ENCODE results near the gene IP6K3.

Gene IP6K3

DNA sequence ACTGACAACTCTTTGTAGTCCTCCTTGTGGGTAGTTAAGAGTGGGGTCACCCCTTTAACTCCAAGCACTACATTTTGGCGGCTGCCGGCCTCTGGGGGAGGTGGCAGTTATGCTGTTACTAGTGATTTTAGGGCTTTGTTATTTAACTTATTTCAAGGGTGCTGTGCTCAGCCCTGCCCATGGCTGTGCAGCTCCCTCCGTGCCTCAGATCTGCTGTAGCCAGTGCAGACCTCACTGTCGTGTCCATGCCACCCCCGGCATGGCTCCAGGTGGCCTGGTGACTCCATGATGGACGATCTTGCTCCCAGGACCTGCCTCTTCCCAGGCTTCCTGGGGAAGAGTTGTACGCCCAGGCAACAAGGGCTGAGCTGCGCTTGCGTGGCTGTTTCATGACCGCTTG, 50.6 kb downstream of the IP6K3 start:
- Histone ChIP-seq H3K27ac (replicated peaks; ENCODE audit: low read length) (no peak overlapping the region), H2BK5ac (ENCODE audit: low read length) (no peak overlapping the region), H2BK120ac (ENCODE audit: low read depth, low read length) (no peak overlapping the region), H3K9me3 (replicated peaks in 1 of 2; ENCODE audit: control insufficient read depth in 2 of 2, insufficient read depth in 1 of 2, low read depth in 1 of 2, low read length in 2 of 2) (no peaks in the 10 kb centered on the region), H2AK5ac (ENCODE audit: low read depth, low read length) (no peak overlapping the region), H3K9ac (ENCODE audit: low read depth, low read length, poor library complexity) (no peak overlapping the region), H3K4me3 (ENCODE audit: low read length in 2 of 2) (no peak overlapping the region), H3K79me1 (ENCODE audit: low read depth, low read length) (peaks cover 3% of the 10 kb centered on the region), H2BK15ac (ENCODE audit: low read length) (no peak overlapping the region), H4K91ac (ENCODE audit: low read depth, low read length, poor library complexity) (no peak overlapping the region), H2BK12ac (ENCODE audit: low read length) (no peak overlapping the region), H3K4ac (ENCODE audit: low read length) (no peak overlapping the region), H4K8ac (ENCODE audit: low read depth, low read length) (no peak overlapping the region), H3K23ac (ENCODE audit: low read depth, low read length, poor library complexity) (no peak overlapping the region), H3K14ac (ENCODE audit: low read length) (no peak overlapping the region), H2AFZ (ENCODE audit: low read length) (no peak overlapping the region), H3K36me3 (replicated peaks in 1 of 2; ENCODE audit: control insufficient read depth in 2 of 2, insufficient read depth in 2 of 2, low read length in 2 of 2) (peaks cover 33 to 68% of the 10 kb centered on the region in 2 donors), H3K27me3 (ENCODE audit: control insufficient read depth in 3 of 3, insufficient read depth in 3 of 3, low read depth in 1 of 3, low read length in 3 of 3) (no peaks in the 10 kb centered on the region), H3K18ac (ENCODE audit: low read length) (no peak overlapping the region), H3K4me2 (ENCODE audit: insufficient read depth, low read length, poor library complexity, severe bottlenecking) (no peak overlapping the region), H3K4me1 (ENCODE audit: control insufficient read depth in 2 of 2, insufficient read depth in 1 of 2, low read depth in 1 of 2, low read length in 2 of 2) (peaks cover 4 to 11% of the 10 kb centered on the region in 2 donors)
- DNase-seq (ENCODE audit: low spot score) = no peak
- WGBS, 2 donors (ENCODE audit: extremely low coverage in 2 of 2, insufficient read length in 2 of 2, insufficient replicate concordance in 1 of 2) = no CpG with 5 or more reads among the region's 10 CpGs

DNA sequence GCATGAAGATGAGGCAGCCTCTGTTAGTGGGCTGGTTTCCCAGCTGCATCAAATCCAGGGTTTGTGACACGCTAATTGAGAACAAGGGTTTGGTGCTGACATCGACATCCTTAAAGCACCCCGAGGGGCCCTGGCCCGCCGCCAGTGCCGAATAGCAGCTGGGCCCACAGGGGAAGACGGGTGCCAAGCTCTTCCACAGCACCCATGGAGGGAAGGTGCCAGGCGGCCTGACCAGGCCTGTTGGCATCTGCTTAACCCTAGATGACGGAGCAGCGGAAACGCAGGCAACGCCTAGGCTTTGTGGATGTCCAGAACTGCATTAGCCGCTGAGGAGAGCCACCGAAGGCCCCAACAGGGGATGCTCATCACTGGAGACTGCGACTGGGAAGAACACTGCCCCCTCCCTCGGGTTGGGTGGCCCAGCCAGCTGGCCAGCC, 51.2 kb downstream of the IP6K3 start:
- Histone ChIP-seq H3K18ac (ENCODE audit: low read length) (no peak overlapping the region), H3K79me1 (ENCODE audit: low read depth, low read length) (peaks cover 3% of the 10 kb centered on the region), H3K4ac (ENCODE audit: low read length) (no peak overlapping the region), H3K14ac (ENCODE audit: low read length) (no peak overlapping the region), H2AK5ac (ENCODE audit: low read depth, low read length) (no peak overlapping the region), H3K27me3 (ENCODE audit: control insufficient read depth in 3 of 3, insufficient read depth in 3 of 3, low read depth in 1 of 3, low read length in 3 of 3) (no peaks in the 10 kb centered on the region), H3K4me3 (ENCODE audit: low read length in 2 of 2) (no peak overlapping the region), H3K36me3 (replicated peaks in 1 of 2; ENCODE audit: control insufficient read depth in 2 of 2, insufficient read depth in 2 of 2, low read length in 2 of 2) (peaks cover 33 to 62% of the 10 kb centered on the region in 2 donors), H2BK120ac (ENCODE audit: low read depth, low read length) (no peak overlapping the region), H2BK12ac (ENCODE audit: low read length) (no peak overlapping the region), H3K9ac (ENCODE audit: low read depth, low read length, poor library complexity) (no peak overlapping the region), H3K23ac (ENCODE audit: low read depth, low read length, poor library complexity) (no peak overlapping the region), H3K4me1 (ENCODE audit: control insufficient read depth in 2 of 2, insufficient read depth in 1 of 2, low read depth in 1 of 2, low read length in 2 of 2) (peaks cover 4 to 11% of the 10 kb centered on the region in 2 donors), H2AFZ (ENCODE audit: low read length) (no peak overlapping the region), H2BK15ac (ENCODE audit: low read length) (no peak overlapping the region), H4K8ac (ENCODE audit: low read depth, low read length) (no peak overlapping the region), H3K9me3 (replicated peaks in 1 of 2; ENCODE audit: control insufficient read depth in 2 of 2, insufficient read depth in 1 of 2, low read depth in 1 of 2, low read length in 2 of 2) (no peaks in the 10 kb centered on the region), H2BK5ac (ENCODE audit: low read length) (no peak overlapping the region), H4K91ac (ENCODE audit: low read depth, low read length, poor library complexity) (no peak overlapping the region), H3K4me2 (ENCODE audit: insufficient read depth, low read length, poor library complexity, severe bottlenecking) (no peak overlapping the region), H3K27ac (replicated peaks; ENCODE audit: low read length) (no peak overlapping the region)
- no CpG with 5 or more reads among the region's 16 CpGs for WGBS, 2 donors (ENCODE audit: extremely low coverage in 2 of 2, insufficient read length in 2 of 2, insufficient replicate concordance in 1 of 2)
- no peak for DNase-seq (ENCODE audit: low spot score)

DNA sequence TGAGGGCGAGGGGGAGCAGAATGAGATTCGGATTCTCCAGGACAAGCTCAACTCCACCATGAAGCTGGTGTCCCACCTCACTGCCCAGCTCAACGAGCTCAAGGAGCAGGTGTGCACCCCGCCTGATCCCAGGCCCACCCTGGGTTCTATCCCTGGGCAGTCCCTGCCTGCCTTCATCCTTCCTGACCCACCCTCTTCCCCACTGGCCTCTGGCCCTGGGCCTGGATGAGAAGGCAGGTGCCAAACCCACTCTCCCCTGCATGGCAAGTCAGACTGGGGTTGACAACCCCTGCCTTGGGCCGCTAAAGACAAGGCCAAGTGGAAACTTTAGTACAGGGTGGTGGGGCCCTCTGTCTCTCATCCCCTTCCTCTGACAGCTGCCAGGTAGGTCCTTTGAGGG, 51.7 kb downstream of the IP6K3 start:
- Histone ChIP-seq H2BK5ac (ENCODE audit: low read length) (no peak overlapping the region), H3K4me2 (ENCODE audit: insufficient read depth, low read length, poor library complexity, severe bottlenecking) (no peak overlapping the region), H3K4ac (ENCODE audit: low read length) (no peak overlapping the region), H3K14ac (ENCODE audit: low read length) (peak overlapping the region; percentile 43), H3K4me3 (ENCODE audit: low read length in 2 of 2) (no peak overlapping the region), H3K36me3 (replicated peaks in 1 of 2; ENCODE audit: control insufficient read depth in 2 of 2, insufficient read depth in 2 of 2, low read length in 2 of 2) (peaks cover 30 to 58% of the 10 kb centered on the region in 2 donors), H2BK15ac (ENCODE audit: low read length) (no peak overlapping the region), H3K18ac (ENCODE audit: low read length) (no peak overlapping the region), H4K91ac (ENCODE audit: low read depth, low read length, poor library complexity) (no peak overlapping the region), H3K27me3 (ENCODE audit: control insufficient read depth in 3 of 3, insufficient read depth in 3 of 3, low read depth in 1 of 3, low read length in 3 of 3) (no peaks in the 10 kb centered on the region), H2BK12ac (ENCODE audit: low read length) (no peak overlapping the region), H3K9me3 (replicated peaks in 1 of 2; ENCODE audit: control insufficient read depth in 2 of 2, insufficient read depth in 1 of 2, low read depth in 1 of 2, low read length in 2 of 2) (no peaks in the 10 kb centered on the region), H3K23ac (ENCODE audit: low read depth, low read length, poor library complexity) (no peak overlapping the region), H2BK120ac (ENCODE audit: low read depth, low read length) (no peak overlapping the region), H3K4me1 (ENCODE audit: control insufficient read depth in 2 of 2, insufficient read depth in 1 of 2, low read depth in 1 of 2, low read length in 2 of 2) (peaks cover 4 to 11% of the 10 kb centered on the region in 2 donors), H2AFZ (ENCODE audit: low read length) (no peak overlapping the region), H2AK5ac (ENCODE audit: low read depth, low read length) (no peak overlapping the region), H4K8ac (ENCODE audit: low read depth, low read length) (no peak overlapping the region), H3K79me1 (ENCODE audit: low read depth, low read length) (peaks cover 3% of the 10 kb centered on the region), H3K9ac (ENCODE audit: low read depth, low read length, poor library complexity) (no peak overlapping the region), H3K27ac (replicated peaks; ENCODE audit: low read length) (no peak overlapping the region)
- WGBS, 2 donors (ENCODE audit: extremely low coverage in 2 of 2, insufficient read length in 2 of 2, insufficient replicate concordance in 1 of 2) = no CpG with 5 or more reads among the region's 5 CpGs
- DNase-seq (ENCODE audit: low spot score) = no peak

DNA sequence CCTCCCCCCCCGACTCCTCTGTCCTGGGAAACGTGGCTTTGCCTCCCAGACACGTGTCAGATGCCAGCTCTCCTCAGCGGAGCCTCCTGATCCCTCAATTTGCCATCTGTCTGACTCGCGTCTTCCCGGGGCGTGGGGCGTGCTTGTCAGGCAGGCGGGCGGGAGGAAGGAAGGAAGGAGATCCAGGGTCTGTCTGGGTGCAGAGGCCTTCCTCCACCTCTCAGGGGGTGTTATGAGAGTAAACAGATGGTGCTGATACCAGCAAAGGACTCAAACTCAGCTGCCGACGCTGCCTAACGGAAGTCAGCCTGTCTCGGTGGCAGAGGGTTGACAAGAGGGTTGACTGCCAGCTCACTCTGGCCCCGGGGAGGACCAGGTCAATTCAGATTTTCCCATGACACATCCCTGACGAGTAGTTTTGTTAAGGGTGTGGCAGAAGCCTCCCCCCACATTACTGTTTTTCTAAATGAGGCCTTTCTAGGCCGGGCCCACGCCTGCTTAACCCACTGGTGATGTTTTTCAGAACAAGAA, 52.2 kb downstream of the IP6K3 start:
- no peak overlapping the region for H4K8ac ChIP-seq (ENCODE audit: low read depth, low read length)
- no peak overlapping the region for H2BK15ac ChIP-seq (ENCODE audit: low read length)
- no peak overlapping the region for H4K91ac ChIP-seq (ENCODE audit: low read depth, low read length, poor library complexity)
- no peak overlapping the region for H3K27ac ChIP-seq (replicated peaks; ENCODE audit: low read length)
- no peak overlapping the region for H3K18ac ChIP-seq (ENCODE audit: low read length)
- H3K4me3 ChIP-seq (ENCODE audit: low read length in 2 of 2) = no peak overlapping the region
- no peak overlapping the region for H3K4me2 ChIP-seq (ENCODE audit: insufficient read depth, low read length, poor library complexity, severe bottlenecking)
- no peak overlapping the region for H3K9ac ChIP-seq (ENCODE audit: low read depth, low read length, poor library complexity)
- H3K36me3 ChIP-seq (replicated peaks in 1 of 2; ENCODE audit: control insufficient read depth in 2 of 2, insufficient read depth in 2 of 2, low read length in 2 of 2) = peaks cover 30 to 53% of the 10 kb centered on the region in 2 donors
- peak overlapping the region; percentile 9 for H3K14ac ChIP-seq (ENCODE audit: low read length)
- no peak overlapping the region for H2AK5ac ChIP-seq (ENCODE audit: low read depth, low read length)
- no peak overlapping the region for H2BK5ac ChIP-seq (ENCODE audit: low read length)
- H3K4me1 ChIP-seq (ENCODE audit: control insufficient read depth in 2 of 2, insufficient read depth in 1 of 2, low read depth in 1 of 2, low read length in 2 of 2) = peaks cover 4 to 11% of the 10 kb centered on the region in 2 donors
- H3K27me3 ChIP-seq (ENCODE audit: control insufficient read depth in 3 of 3, insufficient read depth in 3 of 3, low read depth in 1 of 3, low read length in 3 of 3) = no peaks in the 10 kb centered on the region
- H3K23ac ChIP-seq (ENCODE audit: low read depth, low read length, poor library complexity) = peak overlapping the region; percentile 65
- no peak overlapping the region for H2BK120ac ChIP-seq (ENCODE audit: low read depth, low read length)
- H3K4ac ChIP-seq (ENCODE audit: low read length) = no peak overlapping the region
- no CpG with 5 or more reads among the region's 19 CpGs for WGBS, 2 donors (ENCODE audit: extremely low coverage in 2 of 2, insufficient read length in 2 of 2, insufficient replicate concordance in 1 of 2)
- H3K9me3 ChIP-seq (replicated peaks in 1 of 2; ENCODE audit: control insufficient read depth in 2 of 2, insufficient read depth in 1 of 2, low read depth in 1 of 2, low read length in 2 of 2) = no peaks in the 10 kb centered on the region
- peaks cover 3% of the 10 kb centered on the region for H3K79me1 ChIP-seq (ENCODE audit: low read depth, low read length)
- DNase-seq (ENCODE audit: low spot score) = no peak
- no peak overlapping the region for H2BK12ac ChIP-seq (ENCODE audit: low read length)
- no peak overlapping the region for H2AFZ ChIP-seq (ENCODE audit: low read length)
